ENCODE data around the gene FNDC11. TPM values are rescaled to one million over a fixed set of nuclear protein-coding genes. Genes with fewer than 3 reads are reported as not detected.
"Not testable (repeated sequence)": the region's sequence is repeated elsewhere in the genome, so short reads cannot be mapped to it uniquely, and the experiment has no call there.

The FNDC11 gene
- total RNA-seq, 1 donor from 2014 or later = 0.32 TPM

DNA sequence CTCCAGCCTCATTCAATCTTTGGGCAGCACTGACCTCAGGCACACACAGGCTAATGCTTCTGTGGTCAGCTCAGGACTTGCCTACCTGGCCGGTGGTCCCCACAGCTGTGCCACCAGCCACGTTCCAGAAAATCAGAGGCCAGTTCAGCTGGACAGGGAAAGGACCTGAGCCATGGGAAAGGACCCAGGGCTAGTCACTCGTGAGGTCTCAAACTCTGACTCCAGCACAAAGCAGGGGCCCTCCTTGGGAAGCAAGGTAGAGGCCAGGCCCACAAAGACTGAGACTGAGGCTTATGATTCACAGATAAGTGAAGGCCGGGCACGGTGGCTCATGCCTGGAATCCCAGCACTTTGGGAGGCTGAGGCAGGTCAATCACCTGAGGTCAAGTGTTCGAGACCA lies 42.5 kb downstream of the FNDC11 start:
- intact Hi-C loops (cut with DNase I) = no loop called here
- H3K4me3 ChIP-seq = no peak overlapping the region
- H3K36me3 ChIP-seq = peaks cover 57% of the 10 kb centered on the region
- ATAC-seq (no peak), DNase-seq (no peak)
- H3K9me3 ChIP-seq = no peaks in the 10 kb centered on the region
- TF ChIP-seq, protein P1, sequence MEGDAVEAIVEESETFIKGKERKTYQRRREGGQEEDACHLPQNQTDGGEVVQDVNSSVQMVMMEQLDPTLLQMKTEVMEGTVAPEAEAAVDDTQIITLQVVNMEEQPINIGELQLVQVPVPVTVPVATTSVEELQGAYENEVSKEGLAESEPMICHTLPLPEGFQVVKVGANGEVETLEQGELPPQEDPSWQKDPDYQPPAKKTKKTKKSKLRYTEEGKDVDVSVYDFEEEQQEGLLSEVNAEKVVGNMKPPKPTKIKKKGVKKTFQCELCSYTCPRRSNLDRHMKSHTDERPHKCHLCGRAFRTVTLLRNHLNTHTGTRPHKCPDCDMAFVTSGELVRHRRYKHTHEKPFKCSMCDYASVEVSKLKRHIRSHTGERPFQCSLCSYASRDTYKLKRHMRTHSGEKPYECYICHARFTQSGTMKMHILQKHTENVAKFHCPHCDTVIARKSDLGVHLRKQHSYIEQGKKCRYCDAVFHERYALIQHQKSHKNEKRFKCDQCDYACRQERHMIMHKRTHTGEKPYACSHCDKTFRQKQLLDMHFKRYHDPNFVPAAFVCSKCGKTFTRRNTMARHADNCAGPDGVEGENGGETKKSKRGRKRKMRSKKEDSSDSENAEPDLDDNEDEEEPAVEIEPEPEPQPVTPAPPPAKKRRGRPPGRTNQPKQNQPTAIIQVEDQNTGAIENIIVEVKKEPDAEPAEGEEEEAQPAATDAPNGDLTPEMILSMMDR (IDR thresholded peaks at IDR 0.05) = no peak
- H3K4me1 ChIP-seq = no peaks in the 10 kb centered on the region
- no peaks in the 10 kb centered on the region for H3K27me3 ChIP-seq
- no peak overlapping the region for H3K27ac ChIP-seq

DNA sequence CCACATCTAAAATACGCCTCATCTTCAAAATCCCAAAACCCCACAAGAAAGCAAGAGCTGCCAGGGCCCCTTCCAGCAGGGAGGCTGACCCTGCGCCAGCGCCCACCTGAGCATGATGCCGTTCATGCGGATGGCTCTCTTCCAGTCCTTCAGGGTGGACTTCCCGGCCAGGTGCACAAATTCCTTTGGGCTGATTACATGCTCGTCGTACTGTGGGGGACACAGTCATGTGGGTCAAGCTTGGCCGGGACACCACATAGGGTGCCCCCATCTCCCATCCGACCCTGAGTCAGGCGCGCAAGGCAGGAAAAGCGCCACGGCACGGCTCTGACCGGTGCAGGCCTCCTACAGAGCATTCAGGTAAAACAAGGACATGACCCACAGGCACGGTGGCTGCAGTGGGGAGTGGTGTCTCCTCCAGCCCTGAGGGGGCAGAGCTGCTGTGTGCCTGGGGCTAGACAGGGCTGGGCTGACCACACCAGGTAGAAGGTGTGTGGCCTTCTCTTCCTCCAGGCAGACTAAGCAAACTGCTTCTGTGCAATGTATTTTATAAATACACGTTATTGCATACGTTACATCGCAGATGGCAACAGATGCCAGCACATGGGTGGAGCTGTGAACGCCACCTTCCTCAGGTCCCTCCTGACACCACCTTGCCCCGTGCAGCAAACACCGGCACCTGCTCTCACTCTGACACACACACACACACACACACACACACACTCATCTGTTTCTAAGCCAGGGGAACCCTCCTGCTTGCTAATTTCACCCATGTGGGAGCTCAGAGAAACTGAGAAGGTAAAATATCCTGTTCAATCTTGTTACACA lies 43.9 kb downstream of the FNDC11 start:
- TF ChIP-seq, protein P1 (IDR thresholded peaks at IDR 0.05) = no peak
- no peak for DNase-seq
- Histone ChIP-seq H3K4me1 (no peaks in the 10 kb centered on the region), H3K27ac (no peak overlapping the region), H3K9me3 (no peaks in the 10 kb centered on the region), H3K27me3 (no peaks in the 10 kb centered on the region), H3K36me3 (peaks cover 52% of the 10 kb centered on the region), H3K4me3 (no peak overlapping the region)
- intact Hi-C loops (cut with DNase I) = no loop called here
- ATAC-seq = no peak

DNA sequence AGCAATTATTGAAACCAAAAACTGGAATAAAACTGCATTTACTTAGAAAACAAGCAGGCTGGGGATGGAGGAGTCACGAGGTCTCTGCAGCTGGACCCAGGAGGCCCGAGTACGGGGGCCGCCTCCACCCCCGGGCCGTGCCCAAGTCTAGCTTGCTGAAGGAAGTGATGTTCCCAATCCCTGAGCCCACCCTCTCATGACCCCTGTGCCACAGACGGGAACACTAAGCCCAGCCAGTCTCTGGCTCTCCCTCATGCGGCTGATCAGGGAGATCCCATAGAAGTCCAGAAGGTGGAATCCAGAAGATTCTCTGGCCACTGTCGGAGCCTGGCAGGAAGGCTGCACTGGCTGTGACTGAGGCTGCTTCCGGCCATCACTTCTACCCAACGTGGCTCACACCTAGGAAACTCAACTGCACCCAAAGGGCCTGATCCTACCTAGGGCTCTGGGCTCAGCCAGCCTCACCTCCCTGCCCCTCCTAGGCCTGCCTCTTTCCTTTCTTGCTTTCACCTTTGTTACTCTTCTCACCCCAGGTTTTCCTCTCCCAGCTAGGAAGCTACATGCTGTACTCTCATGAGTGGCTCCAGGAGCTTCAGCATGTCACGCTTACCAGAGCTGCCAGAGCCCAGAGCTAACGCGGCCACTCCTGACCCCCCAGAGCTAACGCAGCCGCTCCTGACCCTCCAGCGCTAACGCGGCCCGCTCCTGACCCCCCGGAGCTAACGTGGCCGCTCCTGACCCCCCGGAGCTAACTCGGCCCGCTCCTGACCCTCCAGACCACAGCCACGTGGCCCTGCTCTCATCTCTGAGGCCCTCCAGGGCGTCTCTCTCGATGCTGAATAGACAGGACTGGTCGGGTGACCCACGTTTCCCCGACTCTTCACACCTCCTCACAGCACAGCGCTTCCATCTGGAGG lies 44.8 kb downstream of the FNDC11 start:
- intact Hi-C loops (cut with DNase I) = no loop called here
- H3K4me1 ChIP-seq = no peaks in the 10 kb centered on the region
- no peaks in the 10 kb centered on the region for H3K9me3 ChIP-seq
- DNase-seq = no peak
- no peak for ATAC-seq
- TF ChIP-seq, protein P1 (IDR thresholded peaks at IDR 0.05) = no peak
- peaks cover 53% of the 10 kb centered on the region for H3K36me3 ChIP-seq
- H3K27ac ChIP-seq = no peak overlapping the region
- H3K4me3 ChIP-seq = no peak overlapping the region
- H3K27me3 ChIP-seq = no peaks in the 10 kb centered on the region

DNA sequence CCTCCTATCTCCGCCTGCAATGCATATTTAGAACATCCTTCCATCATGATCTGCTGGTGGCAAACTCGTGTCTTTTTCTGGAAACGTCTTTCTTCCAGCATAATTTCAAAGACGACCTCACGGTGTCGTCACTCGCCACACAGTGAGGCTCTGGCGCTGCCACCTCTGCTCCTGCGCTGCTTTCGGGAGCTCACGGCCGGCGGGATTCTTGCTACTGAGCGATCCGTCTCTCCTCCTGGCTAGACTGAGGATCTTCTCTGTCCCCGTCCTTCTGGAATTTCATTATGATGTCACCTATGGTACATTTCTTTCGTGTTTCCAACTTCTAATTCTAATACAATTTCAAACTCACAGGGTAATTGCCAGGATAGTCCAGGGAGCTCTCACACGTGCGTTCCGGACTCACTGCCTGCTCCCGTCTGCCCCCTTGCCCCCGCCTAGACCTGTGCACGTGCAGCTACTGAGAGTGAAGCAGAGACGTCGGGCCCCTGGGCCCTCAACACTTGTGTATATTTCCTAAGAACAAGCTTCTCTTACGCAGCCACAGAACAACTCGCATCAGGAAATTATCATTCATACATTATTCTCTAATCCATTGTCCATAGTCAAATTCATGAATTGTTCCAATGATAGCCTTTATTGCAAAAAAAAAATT lies 45.6 kb downstream of the FNDC11 start:
- DNase-seq (no peak), ATAC-seq (no peak)
- Histone ChIP-seq H3K27me3 (no peaks in the 10 kb centered on the region), H3K27ac (no peak overlapping the region), H3K9me3 (no peaks in the 10 kb centered on the region), H3K4me1 (no peaks in the 10 kb centered on the region), H3K4me3 (no peak overlapping the region), H3K36me3 (peaks cover 57% of the 10 kb centered on the region)
- intact Hi-C loops (cut with DNase I) = no loop called here
- TF ChIP-seq, protein P1 (IDR thresholded peaks at IDR 0.05) = no peak

DNA sequence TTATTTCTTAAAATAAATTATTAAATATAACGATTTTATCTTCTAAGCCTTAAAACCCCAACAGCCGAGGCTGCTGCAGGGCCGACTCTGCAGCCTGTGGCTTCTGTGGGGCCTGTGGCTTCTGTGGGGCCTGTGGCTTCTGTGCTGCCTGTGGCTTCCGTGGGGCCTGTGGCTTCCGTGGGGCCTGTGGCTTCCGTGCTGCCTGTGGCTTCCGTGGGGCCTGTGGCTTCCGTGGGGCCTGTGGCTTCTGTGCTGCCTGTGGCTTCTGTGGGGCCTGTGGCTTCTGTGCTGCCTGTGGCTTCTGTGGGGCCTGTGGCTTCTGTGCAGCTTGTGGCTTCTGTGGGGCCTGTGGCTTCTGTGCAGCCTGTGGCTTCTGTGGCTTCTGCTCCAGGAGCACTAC lies 47.7 kb downstream of the FNDC11 start:
- H3K9me3 ChIP-seq; intact Hi-C loops (cut with DNase I); H3K4me3 ChIP-seq; DNase-seq; ATAC-seq; H3K27me3 ChIP-seq; H3K4me1 ChIP-seq; H3K27ac ChIP-seq: not testable (repeated sequence)
- H3K36me3 ChIP-seq = peaks cover 49% of the 10 kb centered on the region

Measured in upper lobe of right lung (tissue), 1 donor.